Measurements from ENCODE around the gene FBXO24. TPM values are rescaled to one million over a fixed set of nuclear protein-coding genes. Genes with fewer than 3 reads are reported as not detected.
"Not testable (repeated sequence)": the region's sequence is repeated elsewhere in the genome, so short reads cannot be mapped to it uniquely, and the experiment has no call there.

The FBXO24 gene
- total RNA-seq, 1 donor from 2014 or later, result 0.42 TPM

GRCh38 chr7:100546129-100546925 lies 39.8 kb upstream of the FBXO24 start:
- Mint-ChIP-seq H3K4me1 (peaks cover 80% of the 10 kb centered on the region), H3K27me3 (no peaks in the 10 kb centered on the region), H3K36me3 (ENCODE audit: low read depth) (peaks cover 58% of the 10 kb centered on the region), H3K9me3 (peaks cover under 1% of the 10 kb centered on the region), H3K4me3 (peak overlapping the region; percentile 99), H3K27ac (peak overlapping the region; percentile 99)
- DNase-seq, result peak; percentile 76
- intact Hi-C loops (cut with micrococcal nuclease), result loop anchor here (10.0 kb wide), 1 partner anchor 422 kb away; the partner anchor contains the start of gene MBLAC1

- Mint-ChIP-seq H3K4me1 (peaks cover 72% of the 10 kb centered on the region), H3K27ac (peak overlapping the region; percentile 99), H3K9me3 (no peaks in the 10 kb centered on the region), H3K36me3 (ENCODE audit: low read depth) (peaks cover 53% of the 10 kb centered on the region), H3K27me3 (no peaks in the 10 kb centered on the region), H3K4me3 (peak overlapping the region; percentile 99)
- intact Hi-C loops (cut with micrococcal nuclease), result loop anchor here (10.0 kb wide), 1 partner anchor 422 kb away; the partner anchor contains the start of gene MBLAC1
- DNase-seq, result no peak
These were observed 39.0 kb upstream of the FBXO24 start for GRCh38 chr7:100546926-100547800.

GRCh38 chr7:100547872-100548271 lies 38.3 kb upstream of the FBXO24 start:
- peak overlapping the region; percentile 99 for H3K27ac Mint-ChIP-seq
- H3K4me1 Mint-ChIP-seq, result peaks cover 68% of the 10 kb centered on the region
- H3K9me3 Mint-ChIP-seq, result no peaks in the 10 kb centered on the region
- DNase-seq, result no peak
- H3K4me3 Mint-ChIP-seq, result peak overlapping the region; percentile 99
- intact Hi-C loops (cut with micrococcal nuclease), result loop anchor here (10.0 kb wide), 1 partner anchor 423 kb away; the partner anchor contains the start of gene MBLAC1
- H3K27me3 Mint-ChIP-seq, result no peaks in the 10 kb centered on the region
- H3K36me3 Mint-ChIP-seq (ENCODE audit: low read depth), result peaks cover 52% of the 10 kb centered on the region

- not testable (repeated sequence) for H3K9me3 Mint-ChIP-seq, H3K27me3 Mint-ChIP-seq, DNase-seq
- intact Hi-C loops (cut with micrococcal nuclease), result loop anchor here (10.0 kb wide), 1 partner anchor 424 kb away; the partner anchor contains the start of gene MBLAC1
- Mint-ChIP-seq H3K4me1 (peaks cover 64% of the 10 kb centered on the region), H3K36me3 (ENCODE audit: low read depth) (peaks cover 54% of the 10 kb centered on the region), H3K4me3 (peak overlapping the region; percentile 27), H3K27ac (peak overlapping the region; percentile 99)
These were observed 37.7 kb upstream of the FBXO24 start for GRCh38 chr7:100548446-100548845.

GRCh38 chr7:100552532-100552931 lies 33.6 kb upstream of the FBXO24 start:
- Mint-ChIP-seq H3K4me3 (peak overlapping the region; percentile 29), H3K9me3 (no peaks in the 10 kb centered on the region), H3K36me3 (ENCODE audit: low read depth) (peaks cover 68% of the 10 kb centered on the region), H3K27me3 (no peaks in the 10 kb centered on the region), H3K4me1 (peaks cover 33% of the 10 kb centered on the region), H3K27ac (peak overlapping the region; percentile 65)
- DNase-seq, result no peak
- intact Hi-C loops (cut with micrococcal nuclease), result no loop called here

- H3K36me3 Mint-ChIP-seq (ENCODE audit: low read depth), result peaks cover 65% of the 10 kb centered on the region
- H3K4me3 Mint-ChIP-seq, result no peak overlapping the region
- no peak overlapping the region for H3K27ac Mint-ChIP-seq
- peaks cover 28% of the 10 kb centered on the region for H3K4me1 Mint-ChIP-seq
- intact Hi-C loops (cut with micrococcal nuclease), result no loop called here
- DNase-seq, result no peak
- H3K9me3 Mint-ChIP-seq, result no peaks in the 10 kb centered on the region
- no peaks in the 10 kb centered on the region for H3K27me3 Mint-ChIP-seq
These were observed 33.1 kb upstream of the FBXO24 start for GRCh38 chr7:100553032-100553431.

- H3K4me3 Mint-ChIP-seq, result no peak overlapping the region
- no peak for DNase-seq
- peak overlapping the region; percentile 23 for H3K27ac Mint-ChIP-seq
- peaks cover 21% of the 10 kb centered on the region for H3K4me1 Mint-ChIP-seq
- peaks cover 51% of the 10 kb centered on the region for H3K36me3 Mint-ChIP-seq (ENCODE audit: low read depth)
- H3K27me3 Mint-ChIP-seq, result no peaks in the 10 kb centered on the region
- H3K9me3 Mint-ChIP-seq, result no peaks in the 10 kb centered on the region
- intact Hi-C loops (cut with micrococcal nuclease), result no loop called here
These were observed 30.4 kb upstream of the FBXO24 start for GRCh38 chr7:100555701-100556100.

- no peak for DNase-seq
- H3K27me3 Mint-ChIP-seq, result no peaks in the 10 kb centered on the region
- H3K27ac Mint-ChIP-seq, result peak overlapping the region; percentile 58
- H3K9me3 Mint-ChIP-seq, result no peaks in the 10 kb centered on the region
- intact Hi-C loops (cut with micrococcal nuclease), result no loop called here
- peaks cover 51% of the 10 kb centered on the region for H3K36me3 Mint-ChIP-seq (ENCODE audit: low read depth)
- H3K4me1 Mint-ChIP-seq, result peaks cover 21% of the 10 kb centered on the region
- H3K4me3 Mint-ChIP-seq, result no peak overlapping the region
These were observed 29.6 kb upstream of the FBXO24 start for GRCh38 chr7:100556541-100556940.

- H3K27me3 Mint-ChIP-seq, result no peaks in the 10 kb centered on the region
- peaks cover 48% of the 10 kb centered on the region for H3K36me3 Mint-ChIP-seq (ENCODE audit: low read depth)
- no peak overlapping the region for H3K27ac Mint-ChIP-seq
- no peaks in the 10 kb centered on the region for H3K9me3 Mint-ChIP-seq
- H3K4me1 Mint-ChIP-seq, result peaks cover 21% of the 10 kb centered on the region
- DNase-seq, result no peak
- no peak overlapping the region for H3K4me3 Mint-ChIP-seq
- intact Hi-C loops (cut with micrococcal nuclease), result loop anchor here (1.0 to 2.0 kb wide), 3 partner anchors 9 to 90 kb away; no protein-coding TSS in a partner anchor
These were observed 27.0 kb upstream of the FBXO24 start for GRCh38 chr7:100559127-100559526.

GRCh38 chr7:100561491-100562194 lies 24.5 kb upstream of the FBXO24 start:
- intact Hi-C loops (cut with micrococcal nuclease), result no loop called here

GRCh38 chr7:100562195-100563099 lies 23.7 kb upstream of the FBXO24 start:
- peaks cover 13% of the 10 kb centered on the region for H3K4me1 Mint-ChIP-seq
- H3K4me3 Mint-ChIP-seq, result no peak overlapping the region
- no peak for DNase-seq
- no peak overlapping the region for H3K27ac Mint-ChIP-seq
- no peaks in the 10 kb centered on the region for H3K9me3 Mint-ChIP-seq
- intact Hi-C loops (cut with micrococcal nuclease), result no loop called here
- H3K27me3 Mint-ChIP-seq, result no peaks in the 10 kb centered on the region
- H3K36me3 Mint-ChIP-seq (ENCODE audit: low read depth), result peaks cover 29% of the 10 kb centered on the region

More at GRCh38 chr7:100561491-100562194, 24.5 kb upstream of the FBXO24 start:
- peaks cover 35% of the 10 kb centered on the region for H3K36me3 Mint-ChIP-seq (ENCODE audit: low read depth)
- H3K4me3 Mint-ChIP-seq, result no peak overlapping the region
- DNase-seq, result no peak
- no peaks in the 10 kb centered on the region for H3K9me3 Mint-ChIP-seq
- no peak overlapping the region for H3K27ac Mint-ChIP-seq
- no peaks in the 10 kb centered on the region for H3K27me3 Mint-ChIP-seq
- H3K4me1 Mint-ChIP-seq, result peaks cover 13% of the 10 kb centered on the region

GRCh38 chr7:100563100-100563564 lies 23.0 kb upstream of the FBXO24 start:
- peaks cover 29% of the 10 kb centered on the region for H3K36me3 Mint-ChIP-seq (ENCODE audit: low read depth)
- no peak overlapping the region for H3K4me3 Mint-ChIP-seq
- intact Hi-C loops (cut with micrococcal nuclease), result no loop called here
- no peaks in the 10 kb centered on the region for H3K9me3 Mint-ChIP-seq
- DNase-seq, result no peak
- H3K27ac Mint-ChIP-seq, result no peak overlapping the region
- H3K27me3 Mint-ChIP-seq, result no peaks in the 10 kb centered on the region
- peaks cover 19% of the 10 kb centered on the region for H3K4me1 Mint-ChIP-seq

All from activated CD4-positive, alpha-beta T cell treated with anti-CD3 and anti-CD28 coated beads, Interleukin-2, amount 10 ng/mL, durations not matched to agents 24 days and 14 days (primary cell).